PFSK-1 (cell line): ENCODE data around the gene IL1RN.

Experiments
- POLR2AphosphoS5 ChIP-seq: IDR thresholded peaks from 2 replicates; pipeline ENCODE4 v1.6.1; 2012; ENCODE audit warnings: low read depth, mild to moderate bottlenecking, control low read depth, low read length, moderate library complexity
- TAF1 ChIP-seq: IDR thresholded peaks from 2 replicates; pipeline ENCODE4 v1.6.1; 2012; ENCODE audit warnings: low read length, control low read depth, borderline replicate concordance; ENCODE audit not compliant: insufficient read depth

GRCh38 chr2:113181258-113182051 lies 54.1 kb downstream of the IL1RN start:
- TF ChIP-seq POLR2AphosphoS5 = no peak
- no peak for TF ChIP-seq TAF1
